HG02759 (cell line): ENCODE data around the gene CACNA1C.

Experiments
- ATAC-seq: cut with Tn5 transposase; IDR thresholded peaks from one replicate; pipeline ENCODE4 v1.9.1; 2021; ENCODE audit warnings: mild to moderate bottlenecking, moderate library complexity; ENCODE audit not compliant: unreplicated experiment

Gene CACNA1C

DNA sequence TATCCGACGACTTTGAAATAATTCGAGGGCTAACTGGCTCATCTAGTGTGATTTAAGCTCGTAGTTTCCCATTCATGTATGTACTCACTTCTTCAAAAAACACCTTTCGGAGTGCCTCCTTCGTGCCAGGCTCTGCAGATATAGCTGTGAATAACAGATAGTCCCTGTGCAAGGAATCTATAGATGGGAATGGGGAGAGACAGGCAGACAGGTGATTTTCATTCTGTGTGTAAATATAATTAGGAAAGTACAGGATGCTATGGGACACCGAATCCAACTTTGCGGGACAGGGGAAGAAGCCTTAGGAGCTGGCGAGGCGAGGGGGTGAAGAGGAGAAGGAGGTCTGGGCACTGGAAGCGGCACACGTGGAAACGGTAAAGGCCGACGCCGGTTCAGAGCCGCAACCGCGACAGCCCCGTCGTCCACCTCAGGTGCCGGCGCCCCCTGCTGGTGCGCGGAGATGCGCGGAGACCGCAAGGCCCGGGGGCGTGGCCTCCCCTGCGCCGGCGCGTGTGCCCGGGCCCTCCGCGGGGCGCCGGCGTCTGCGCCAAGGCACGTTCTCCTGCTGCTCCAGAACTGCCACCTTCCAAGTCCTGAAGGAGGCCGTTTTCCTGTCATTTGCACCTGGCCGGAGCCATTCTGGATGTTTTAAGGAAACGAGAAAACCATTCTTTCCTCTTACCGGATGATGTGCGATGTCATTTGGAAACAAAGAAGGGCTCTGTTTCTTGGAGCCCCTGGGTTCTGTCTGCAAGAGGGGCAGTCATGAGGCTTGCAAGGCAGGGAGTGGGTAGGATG, 18.0 kb upstream of the CACNA1C start:
- ATAC-seq: peak; percentile 85

- no peak for ATAC-seq
Measured at GRCh38 chr12:2035431-2036055, 17.2 kb upstream of the CACNA1C start.

DNA sequence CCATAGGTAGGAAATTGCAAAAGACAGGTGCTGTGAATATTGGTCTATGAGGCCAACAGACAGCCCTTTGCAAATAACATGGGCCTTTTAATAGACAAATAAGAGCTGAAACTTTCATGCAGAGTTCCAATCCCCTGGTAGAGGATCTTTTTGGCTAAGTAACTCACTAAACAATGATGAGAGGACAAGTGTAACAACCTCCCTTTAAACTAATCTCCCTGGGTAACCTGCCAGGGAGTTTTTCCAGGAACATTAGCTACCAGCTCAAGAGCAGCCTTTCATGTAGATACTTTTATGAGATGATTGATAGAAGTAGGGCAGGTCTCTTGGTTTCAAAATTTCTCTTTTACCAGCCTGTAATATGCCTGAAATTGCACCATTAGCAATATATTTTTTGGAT, 13.8 kb upstream of the CACNA1C start:
- no peak for ATAC-seq

- ATAC-seq: no peak
Measured at GRCh38 chr12:2043054-2043453, 9.7 kb upstream of the CACNA1C start.

GRCh38 chr12:2044165-2044564, 8.6 kb upstream of the CACNA1C start:
- ATAC-seq: no peak

DNA sequence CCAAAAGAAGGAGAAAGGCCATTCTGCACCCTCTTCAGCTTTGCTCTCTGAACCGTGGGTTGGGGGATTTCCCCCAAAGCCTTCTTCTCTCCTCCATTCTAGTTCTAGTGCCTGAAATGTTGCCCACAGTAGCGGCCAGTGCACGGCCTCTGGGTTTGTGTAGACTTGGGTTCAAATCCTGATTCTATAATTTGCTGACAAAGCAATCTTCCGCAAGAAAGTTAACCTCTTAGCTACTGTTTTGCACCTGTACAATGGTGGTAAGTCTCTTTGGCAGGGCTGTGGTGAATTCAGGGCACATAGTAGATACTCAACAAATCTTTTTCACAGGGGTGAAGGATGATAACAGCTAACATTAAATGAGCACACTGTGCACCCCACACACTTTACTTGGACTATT, 5.8 kb upstream of the CACNA1C start:
- no peak for ATAC-seq

- no peak for ATAC-seq
Measured at GRCh38 chr12:2047752-2048151, 5.0 kb upstream of the CACNA1C start.

DNA sequence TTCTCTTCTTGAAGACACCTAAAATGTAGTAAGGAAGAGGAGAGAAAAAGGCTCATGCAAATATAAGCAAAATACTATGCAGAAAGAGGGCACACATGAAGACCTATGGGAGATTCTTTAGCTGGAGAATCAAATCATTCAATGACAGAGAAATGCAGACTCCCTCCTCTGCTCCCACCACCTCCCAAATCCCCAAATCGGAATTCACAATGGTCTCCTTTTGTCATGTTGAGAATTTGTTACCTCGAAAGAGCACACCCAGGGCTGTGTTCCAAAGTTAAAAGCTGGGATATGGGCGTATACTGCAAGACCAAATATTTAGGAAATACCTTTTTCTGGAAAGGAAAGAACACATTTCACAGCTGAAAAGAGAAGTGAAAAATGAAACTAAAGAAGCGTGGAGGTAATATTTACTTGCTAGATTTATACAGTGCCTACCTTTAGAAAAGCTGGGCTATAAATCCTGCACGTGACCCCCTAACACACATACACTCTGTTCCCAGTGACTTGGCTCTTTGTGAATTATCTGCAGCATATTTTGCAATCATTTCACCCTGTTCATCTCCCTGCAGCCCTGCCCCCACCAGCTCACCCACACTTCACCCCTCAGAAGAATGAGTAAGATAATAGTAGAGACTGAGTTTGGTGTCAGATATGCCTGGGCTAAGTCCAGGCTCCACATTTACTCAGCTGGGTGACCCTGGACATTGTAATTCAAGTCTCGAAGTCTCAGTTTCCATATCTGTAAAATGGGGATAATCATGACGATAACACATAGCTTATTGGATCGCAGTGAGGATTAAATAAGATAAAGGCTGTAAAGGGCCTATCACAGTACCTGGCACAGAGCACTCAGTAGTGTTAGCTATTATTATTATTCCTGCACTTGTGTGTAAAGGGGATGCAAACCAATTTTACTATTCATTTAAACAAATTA, 2.9 kb upstream of the CACNA1C start:
- ATAC-seq: no peak

GRCh38 chr12:2051700-2052621, 826 bp upstream of the CACNA1C start:
- ATAC-seq: no peak

GRCh38 chr12:2053691-2054090, 904 bp downstream of the CACNA1C start:
- no peak for ATAC-seq

DNA sequence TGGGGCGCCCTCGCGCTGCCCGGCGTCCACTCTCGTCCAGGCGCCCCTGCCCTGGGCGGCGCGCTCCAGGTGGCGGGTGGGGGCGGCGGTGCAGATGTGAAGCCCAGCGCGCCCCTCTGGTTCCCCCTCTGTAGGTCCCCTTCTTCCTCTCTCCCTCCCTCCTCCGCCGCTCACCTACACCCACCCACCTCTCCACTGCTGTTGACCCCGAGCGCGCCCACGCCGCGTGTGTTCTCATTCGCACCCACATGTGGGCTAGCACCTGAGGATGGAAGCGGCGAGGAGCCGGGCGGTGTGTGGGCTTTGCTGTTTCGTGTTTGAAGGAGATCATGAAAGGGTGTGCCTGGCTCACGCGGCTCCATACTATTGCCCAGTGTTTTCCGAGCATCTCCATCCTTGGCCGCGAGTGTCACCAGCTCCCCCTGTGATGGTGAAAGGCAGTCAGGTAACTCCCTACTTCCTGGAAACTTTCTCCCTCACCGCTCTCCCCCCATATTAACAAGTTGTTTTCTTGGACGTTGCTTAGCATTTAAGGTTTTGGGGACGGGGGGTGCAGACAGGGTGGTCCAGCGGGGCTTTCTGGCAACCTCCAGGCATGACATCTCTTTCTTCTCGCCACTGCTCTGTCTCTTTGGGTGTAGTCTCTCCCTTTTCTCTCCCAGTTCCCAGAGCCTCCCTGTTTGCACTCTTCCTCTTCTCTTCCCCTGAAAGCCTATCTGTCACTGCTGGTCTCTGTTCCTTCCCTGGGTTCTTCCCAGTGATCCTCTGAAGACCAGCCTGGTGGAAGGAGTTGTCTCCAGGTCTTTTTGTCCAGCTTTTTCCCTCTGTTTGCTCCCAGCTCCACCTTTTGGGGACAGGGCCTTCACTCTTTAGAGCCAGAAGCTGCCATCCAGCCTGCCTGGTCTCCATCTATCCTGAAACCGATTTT, 1.6 kb downstream of the CACNA1C start:
- no peak for ATAC-seq

DNA sequence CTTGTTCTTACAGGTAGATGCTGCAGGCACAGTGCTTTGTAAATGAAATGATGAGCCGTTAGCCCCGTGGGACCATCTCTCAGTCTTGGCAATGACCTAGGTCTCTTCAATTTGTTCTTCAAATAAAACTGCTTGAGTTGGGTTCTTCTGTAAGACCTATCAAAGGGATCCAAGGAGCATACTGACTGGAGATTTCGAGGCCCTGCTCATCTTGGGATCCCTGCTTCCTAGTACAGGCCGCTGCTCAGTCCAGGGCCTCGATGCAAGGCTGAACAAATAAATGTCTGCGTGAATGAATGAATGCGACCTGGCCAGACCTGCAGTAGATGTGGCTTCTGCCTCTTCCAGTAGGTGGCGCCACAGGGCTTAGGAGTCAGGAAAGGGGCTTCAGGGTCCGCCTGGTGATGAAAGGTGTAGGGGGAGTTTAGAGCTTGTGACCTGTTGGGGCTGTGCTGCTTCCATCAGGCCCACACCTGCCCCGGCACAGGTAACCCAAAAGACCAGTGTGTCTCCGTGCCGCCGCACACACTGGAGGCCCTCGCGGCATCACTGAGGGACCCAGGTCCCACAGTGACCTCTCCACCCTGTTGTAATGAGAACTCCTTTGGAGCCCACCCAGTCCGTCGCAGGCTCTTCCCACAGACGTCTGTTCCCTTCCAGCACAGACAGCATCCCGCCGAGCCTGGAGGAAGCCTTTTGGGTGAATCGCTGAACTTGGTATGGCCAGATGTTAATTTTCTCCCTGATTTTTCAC, 4.4 kb downstream of the CACNA1C start:
- no peak for ATAC-seq

DNA sequence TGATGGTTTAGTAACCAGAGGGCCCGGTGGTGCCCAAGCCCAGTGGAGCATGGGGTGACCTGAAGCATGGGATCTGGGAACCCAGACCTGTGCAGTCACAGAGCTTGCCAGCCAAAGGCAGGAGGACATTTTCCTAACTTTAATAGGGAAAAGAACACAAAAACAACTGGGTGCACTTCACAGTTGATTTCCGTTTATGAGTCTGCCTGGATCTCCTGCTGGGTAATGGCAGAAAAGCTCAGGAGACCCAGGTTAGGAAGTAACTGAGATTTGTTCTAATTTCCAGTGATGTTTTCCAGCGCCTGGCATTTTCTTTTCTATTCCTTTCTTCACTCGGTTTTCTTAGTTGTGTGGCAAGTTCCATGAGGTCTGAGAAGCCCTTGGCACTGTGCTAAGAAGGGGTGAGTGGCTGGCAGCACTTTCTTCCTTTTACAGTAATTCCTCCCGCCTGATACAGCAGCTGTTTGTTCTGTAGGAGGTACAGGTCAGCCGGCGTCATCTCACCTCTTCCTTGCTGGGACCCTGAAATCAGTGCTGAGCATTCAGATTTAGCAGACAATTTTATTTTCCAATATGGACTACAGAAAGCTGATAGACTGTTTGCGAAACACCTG, 5.1 kb downstream of the CACNA1C start:
- ATAC-seq: no peak

GRCh38 chr12:2058837-2059236, 6.0 kb downstream of the CACNA1C start:
- ATAC-seq: no peak

- no peak for ATAC-seq
Measured at GRCh38 chr12:2061402-2061801, 8.6 kb downstream of the CACNA1C start.

DNA sequence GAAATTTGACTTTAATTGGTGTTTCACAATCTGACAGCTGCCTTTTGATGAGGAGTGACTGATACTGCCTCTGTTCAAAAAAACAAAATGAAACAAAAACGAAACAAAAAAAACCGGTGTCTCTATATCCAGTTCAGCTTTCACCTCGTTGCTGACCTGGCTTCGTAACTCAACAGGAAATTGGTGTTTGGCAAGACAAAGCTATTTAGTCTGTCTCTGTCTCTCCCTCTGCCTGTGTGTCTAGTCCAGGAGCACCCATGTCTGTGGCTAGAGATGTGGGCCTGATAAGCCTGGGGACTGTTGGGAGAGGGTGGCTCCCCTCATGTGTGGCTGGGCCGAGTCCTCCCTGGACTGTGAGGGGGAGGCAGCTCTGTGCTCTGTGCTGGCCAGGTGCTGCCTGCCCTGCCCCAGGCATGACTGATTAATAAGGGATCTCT, 11.3 kb downstream of the CACNA1C start:
- no peak for ATAC-seq

GRCh38 chr12:2068653-2069052, 15.9 kb downstream of the CACNA1C start:
- no peak for ATAC-seq

- ATAC-seq: no peak
Measured at GRCh38 chr12:2070440-2071045, 17.8 kb downstream of the CACNA1C start.
